DMS79 (cell line): ENCODE data around the gene HDAC8.

Experiments used
- DNase-seq: peaks from one replicate; lab custom pipeline; 2025; lab: John Stamatoyannopoulos, UW

The HDAC8 gene

GRCh38 chrX:72295745-72296144, 276.9 kb downstream of the HDAC8 start:
- DNase-seq, result no peak

- no peak for DNase-seq
Measured at GRCh38 chrX:72294497-72294896, 278.1 kb downstream of the HDAC8 start.

DNA sequence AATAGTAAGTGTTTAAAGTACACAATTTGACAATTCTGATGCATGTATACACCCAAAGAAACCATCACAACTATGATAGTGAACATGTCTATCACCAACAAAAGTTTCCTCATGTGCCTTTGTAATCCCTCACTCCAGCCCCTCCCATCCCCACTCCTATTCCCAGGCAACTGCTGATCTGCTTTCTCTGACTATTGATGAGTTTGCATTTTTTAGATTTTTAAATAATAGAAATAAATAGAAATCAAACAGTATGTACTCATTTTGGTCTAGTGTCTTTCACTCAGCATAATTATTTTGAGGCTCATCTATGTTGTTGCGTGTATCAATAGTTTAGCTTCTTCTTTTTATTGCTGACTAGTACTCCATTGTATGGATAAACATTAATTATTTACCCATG, 290.3 kb downstream of the HDAC8 start:
- no peak for DNase-seq

GRCh38 chrX:72280321-72280845, 292.3 kb downstream of the HDAC8 start:
- DNase-seq, result no peak
